Breast epithelium (tissue), 4 donors: ENCODE measurements around the gene TSBP1. TPM values are rescaled to one million over a fixed set of nuclear protein-coding genes. Genes with fewer than 3 reads are reported as not detected.
A peak's percentile ranks its signal among the peaks of the same experiment; 100 is the strongest.

Source experiments
- DNase-seq, 2 donors: peaks; one replicate each; pipeline ENCODE4 v3.0.0-alpha.2; 2019; ENCODE audit warnings: low spot score in 2 of 2
- H3K27ac ChIP-seq, 2 donors: fragments of 200-600 bp; sonication (generic) in 1 of 2; one replicate each; pipeline ENCODE4 v1.5.1; 2016 to 2019; ENCODE audit warnings: mild to moderate bottlenecking in 1 of 2
- H3K27me3 ChIP-seq, 2 donors: fragments of 200-600 bp; sonication (generic) in 1 of 2; one replicate each; pipeline versions ENCODE4 v1.5.1 to v1.6.0; 2017 to 2019; ENCODE audit warnings: control low read depth in 1 of 2, mild to moderate bottlenecking in 1 of 2
- H3K36me3 ChIP-seq: fragments of 200-600 bp; one replicate; pipeline ENCODE4 v1.5.1; 2019
- H3K4me1 ChIP-seq, 2 donors: fragments of 200-600 bp; sonication (generic); one replicate each; pipeline ENCODE4 v1.5.1; 2016 to 2019; ENCODE audit warnings: control low read depth in 1 of 2
- H3K4me3 ChIP-seq, 3 donors: fragments of 200-600 bp; sonication (generic); 1 replicate in 2 of 3; 2 replicates in 1 of 3; pipeline ENCODE4 v1.5.1; 2016 to 2019; ENCODE audit warnings: mild to moderate bottlenecking in 3 of 3, moderate library complexity in 2 of 3
- H3K9me3 ChIP-seq, 2 donors: fragments of 200-600 bp; sonication (generic) in 1 of 2; one replicate each; pipeline ENCODE4 v1.5.1; 2016 to 2019; ENCODE audit warnings: control low read depth in 1 of 2
- POLR2A ChIP-seq: fragments of 450-650 bp; IDR thresholded peaks from one replicate; pipeline ENCODE4 v1.6.1; 2016; ENCODE audit warnings: antibody characterized with exemption, mild to moderate bottlenecking, moderate library complexity
- POLR2AphosphoS5 ChIP-seq, 3 donors: sonication (generic); formaldehyde crosslinking; IDR thresholded peaks; one replicate each; pipeline ENCODE4 v1.6.1; 2017; ENCODE audit warnings: antibody characterized with exemption in 3 of 3
- intact Hi-C: fragments of 100-400 bp; cut with DNase I; formaldehyde crosslinking; loops from one replicate; pipeline ENCODE4 v1.15.1; 2023; ENCODE audit warnings: low total_unique reads
- total RNA-seq, 3 donors: library from RNA; depleted of rRNA; stranded (reverse); fragments of >200 nt; gene quantifications; one replicate each; pipeline ENCODE4 v1.1.0, GENCODE V29; 2016
- TF ChIP-seq, protein P1 (sequence below), 3 donors: fragments of 450-650 bp; IDR thresholded peaks; one replicate each; pipeline ENCODE4 v1.5.1; 2016 to 2017; ENCODE audit warnings: antibody characterized with exemption in 3 of 3, mild to moderate bottlenecking in 3 of 3, moderate library complexity in 3 of 3

TSBP1 gene
- total RNA-seq, 3 donors from 2014 or later: not detected

GRCh38 chr6:32401284-32401963 is 29.7 kb upstream of the TSBP1 start:
- intact Hi-C loops: no loop called here
- no peak overlapping the region for H3K27ac ChIP-seq
- no peaks in the 10 kb centered on the region for H3K36me3 ChIP-seq
- no peak for TF ChIP-seq POLR2A
- TF ChIP-seq POLR2AphosphoS5 (IDR thresholded peaks at IDR 0.05): no peak
- TF ChIP-seq, protein P1, sequence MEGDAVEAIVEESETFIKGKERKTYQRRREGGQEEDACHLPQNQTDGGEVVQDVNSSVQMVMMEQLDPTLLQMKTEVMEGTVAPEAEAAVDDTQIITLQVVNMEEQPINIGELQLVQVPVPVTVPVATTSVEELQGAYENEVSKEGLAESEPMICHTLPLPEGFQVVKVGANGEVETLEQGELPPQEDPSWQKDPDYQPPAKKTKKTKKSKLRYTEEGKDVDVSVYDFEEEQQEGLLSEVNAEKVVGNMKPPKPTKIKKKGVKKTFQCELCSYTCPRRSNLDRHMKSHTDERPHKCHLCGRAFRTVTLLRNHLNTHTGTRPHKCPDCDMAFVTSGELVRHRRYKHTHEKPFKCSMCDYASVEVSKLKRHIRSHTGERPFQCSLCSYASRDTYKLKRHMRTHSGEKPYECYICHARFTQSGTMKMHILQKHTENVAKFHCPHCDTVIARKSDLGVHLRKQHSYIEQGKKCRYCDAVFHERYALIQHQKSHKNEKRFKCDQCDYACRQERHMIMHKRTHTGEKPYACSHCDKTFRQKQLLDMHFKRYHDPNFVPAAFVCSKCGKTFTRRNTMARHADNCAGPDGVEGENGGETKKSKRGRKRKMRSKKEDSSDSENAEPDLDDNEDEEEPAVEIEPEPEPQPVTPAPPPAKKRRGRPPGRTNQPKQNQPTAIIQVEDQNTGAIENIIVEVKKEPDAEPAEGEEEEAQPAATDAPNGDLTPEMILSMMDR (IDR thresholded peaks at IDR 0.05): no peak
- DNase-seq: no peak
- H3K9me3 ChIP-seq: no peaks in the 10 kb centered on the region
- no peak overlapping the region for H3K4me3 ChIP-seq
- peaks cover 0 to 24% of the 10 kb centered on the region in 2 donors for H3K27me3 ChIP-seq
- no peaks in the 10 kb centered on the region for H3K4me1 ChIP-seq

- Histone ChIP-seq H3K36me3 (no peaks in the 10 kb centered on the region), H3K4me3 (no peak overlapping the region), H3K9me3 (no peaks in the 10 kb centered on the region), H3K27me3 (no peaks in the 10 kb centered on the region), H3K27ac (no peak overlapping the region), H3K4me1 (no peaks in the 10 kb centered on the region)
- intact Hi-C loops: no loop called here
- DNase-seq: no peak
- TF ChIP-seq POLR2AphosphoS5 (IDR thresholded peaks at IDR 0.05) (no peak), POLR2A (no peak)
- TF ChIP-seq, protein P1 (IDR thresholded peaks at IDR 0.05): no peak
Observed at GRCh38 chr6:32397252-32397920, 25.7 kb upstream of the TSBP1 start.

DNA sequence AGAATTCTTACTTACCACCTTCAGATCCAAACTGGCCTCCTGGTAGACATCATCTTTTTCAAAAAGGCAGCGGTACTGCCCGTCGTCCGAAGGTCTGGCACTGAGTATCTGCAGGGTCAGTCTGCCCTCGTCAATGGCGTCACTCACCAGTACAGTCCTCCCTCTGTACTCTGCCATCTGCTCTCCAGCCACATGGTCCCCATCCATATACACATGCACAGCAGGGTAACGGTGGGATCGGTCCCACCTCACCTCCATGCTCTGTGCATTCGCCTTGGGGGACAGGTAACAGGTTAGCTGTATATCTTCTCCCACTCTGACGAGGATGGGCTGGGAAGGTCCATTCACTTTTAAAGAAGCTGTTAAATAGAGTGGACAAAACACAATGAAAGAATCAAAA is 24.3 kb upstream of the TSBP1 start:
- no peak for DNase-seq
- intact Hi-C loops: no loop called here
- H3K36me3 ChIP-seq: no peaks in the 10 kb centered on the region
- no peak overlapping the region for H3K27ac ChIP-seq
- H3K9me3 ChIP-seq: no peaks in the 10 kb centered on the region
- no peaks in the 10 kb centered on the region for H3K4me1 ChIP-seq
- no peaks in the 10 kb centered on the region for H3K27me3 ChIP-seq
- no peak overlapping the region for H3K4me3 ChIP-seq
- no peak for TF ChIP-seq POLR2A
- no peak for TF ChIP-seq POLR2AphosphoS5 (IDR thresholded peaks at IDR 0.05)
- TF ChIP-seq, protein P1 (IDR thresholded peaks at IDR 0.05): no peak

DNA sequence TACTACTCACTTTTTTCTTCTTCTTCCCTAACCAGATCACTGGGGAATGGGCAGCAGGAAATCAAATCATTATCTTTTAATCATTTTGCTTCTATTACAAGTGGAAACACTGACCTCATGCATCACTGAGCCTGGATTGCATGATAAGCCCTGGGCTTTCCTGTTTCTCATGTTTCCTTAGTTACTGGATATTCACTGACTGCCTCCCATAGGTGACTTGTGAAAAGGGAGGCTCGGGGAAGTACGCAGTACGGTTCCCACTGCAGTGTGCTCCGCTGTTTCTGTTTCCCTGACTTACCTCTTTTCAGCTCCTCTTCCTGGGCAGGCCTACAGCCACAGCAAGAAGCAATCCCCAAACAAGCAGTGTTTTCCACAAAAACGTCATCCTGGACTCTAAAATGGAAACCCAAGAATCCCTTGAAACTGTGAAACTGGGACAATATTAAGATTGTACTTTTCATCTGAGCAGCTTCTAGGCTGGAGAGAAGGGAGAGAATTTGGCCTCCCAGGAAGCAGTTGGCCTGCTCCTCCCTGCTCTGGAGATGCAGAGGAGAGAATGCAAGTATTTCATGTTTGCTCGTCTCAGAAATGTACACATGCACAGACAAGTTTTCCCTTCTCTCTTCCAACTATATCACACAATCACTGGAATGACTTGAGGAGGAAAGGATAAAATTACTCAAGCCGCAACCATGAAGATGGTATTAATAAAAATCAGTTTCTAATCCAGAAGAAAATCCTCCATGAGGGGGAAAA is 22.1 kb upstream of the TSBP1 start:
- TF ChIP-seq POLR2AphosphoS5 (IDR thresholded peaks at IDR 0.05) (peak in 2 of 3 donors; percentile 14 to 31), POLR2A (no peak)
- Histone ChIP-seq H3K27me3 (no peaks in the 10 kb centered on the region), H3K36me3 (no peaks in the 10 kb centered on the region), H3K4me1 (no peaks in the 10 kb centered on the region), H3K4me3 (no peak overlapping the region), H3K9me3 (no peaks in the 10 kb centered on the region), H3K27ac (peak overlapping the region; percentile 60 to 83)
- intact Hi-C loops: no loop called here
- no peak for DNase-seq

- no peak overlapping the region for H3K27ac ChIP-seq
- intact Hi-C loops: no loop called here
Observed at GRCh38 chr6:32391505-32391904, 19.8 kb upstream of the TSBP1 start.

More at GRCh38 chr6:32391505-32391904, 19.8 kb upstream of the TSBP1 start:
- no peaks in the 10 kb centered on the region for H3K9me3 ChIP-seq
- H3K4me3 ChIP-seq: no peak overlapping the region
- H3K36me3 ChIP-seq: no peaks in the 10 kb centered on the region
- no peak for DNase-seq
- TF ChIP-seq POLR2AphosphoS5 (IDR thresholded peaks at IDR 0.05) (no peak), POLR2A (no peak)
- TF ChIP-seq, protein P1 (IDR thresholded peaks at IDR 0.05): no peak
- H3K27me3 ChIP-seq: no peaks in the 10 kb centered on the region
- no peaks in the 10 kb centered on the region for H3K4me1 ChIP-seq
